CD1c-positive myeloid dendritic cell (primary cell): ENCODE results near the gene RND2.
"Not testable (repeated sequence)": the region's sequence is repeated elsewhere in the genome, so short reads cannot be mapped to it uniquely, and the experiment has no call there.

Source experiments
- DNase-seq: peaks from one replicate; pipeline ENCODE4 v3.0.0-alpha.2; 2016; ENCODE audit errors: extremely low spot score

Gene RND2

DNA sequence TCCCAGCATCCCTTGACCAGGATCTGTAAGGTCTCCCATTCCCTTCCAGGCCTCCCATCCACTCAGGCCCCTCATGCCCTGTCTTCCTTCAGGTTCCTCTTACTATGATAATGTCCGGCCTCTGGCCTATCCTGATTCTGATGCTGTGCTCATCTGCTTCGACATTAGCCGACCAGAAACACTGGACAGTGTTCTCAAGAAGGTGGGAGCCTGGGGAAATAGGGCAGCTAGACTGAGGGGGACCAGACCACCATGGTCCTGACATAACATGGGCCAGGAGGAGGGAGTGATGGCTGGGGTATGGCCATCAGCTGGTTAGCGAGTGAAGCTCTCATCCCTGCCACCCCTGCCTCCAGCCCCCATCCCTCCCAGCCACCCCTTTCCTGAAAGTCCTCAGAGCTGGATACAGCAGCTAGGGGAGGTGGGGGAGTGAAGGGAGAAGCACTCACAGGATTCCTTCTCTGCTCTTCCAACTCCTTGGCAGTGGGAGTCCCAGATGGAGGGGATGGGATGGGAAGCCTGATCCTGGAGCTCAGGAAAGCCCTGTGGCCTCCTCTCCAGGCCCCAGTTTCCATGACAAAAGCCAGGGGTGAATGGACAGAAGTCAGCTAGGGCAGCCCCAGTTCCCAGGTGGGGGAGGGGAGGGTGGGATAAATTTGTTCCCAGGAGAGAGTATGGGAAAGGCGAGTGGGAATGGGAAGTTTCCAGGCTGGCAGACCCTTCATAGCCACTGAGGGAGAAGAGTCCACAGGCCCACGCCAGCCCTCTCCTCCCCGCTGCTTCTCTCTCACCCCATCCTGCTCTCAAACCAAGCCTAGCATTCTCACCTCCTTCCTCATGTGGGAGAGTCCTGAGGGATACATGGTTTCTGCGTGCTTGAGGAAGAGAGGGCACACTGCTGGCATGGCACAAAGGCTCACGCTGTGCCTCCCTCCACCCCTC, 2.3 kb downstream of the RND2 start:
- DNase-seq = no peak

DNA sequence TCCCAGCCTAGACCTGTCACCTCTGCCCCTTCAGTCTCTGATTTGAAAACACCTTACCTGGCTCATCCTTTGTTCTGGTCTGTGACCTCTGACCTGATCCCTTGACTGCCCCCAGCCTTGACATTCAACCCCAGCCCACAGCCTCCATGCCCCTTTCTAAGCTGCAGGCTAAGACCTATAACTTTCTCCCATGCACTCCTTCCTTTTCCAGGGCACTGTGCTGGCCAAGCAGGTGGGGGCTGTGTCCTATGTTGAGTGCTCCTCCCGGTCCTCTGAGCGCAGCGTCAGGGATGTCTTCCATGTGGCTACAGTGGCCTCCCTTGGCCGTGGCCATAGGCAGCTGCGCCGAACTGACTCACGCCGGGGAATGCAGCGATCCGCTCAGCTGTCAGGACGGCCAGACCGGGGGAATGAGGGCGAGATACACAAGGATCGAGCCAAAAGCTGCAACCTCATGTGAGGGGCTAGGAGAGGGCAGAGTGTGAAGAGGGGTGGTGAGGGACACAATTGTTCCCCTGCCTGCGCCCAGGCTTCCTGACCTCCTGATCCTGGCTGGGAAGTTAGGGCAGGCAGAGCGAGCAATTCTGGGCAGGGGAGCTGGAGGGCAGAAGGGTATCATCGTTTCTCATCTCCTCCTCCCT, 3.3 kb downstream of the RND2 start:
- DNase-seq = no peak

DNA sequence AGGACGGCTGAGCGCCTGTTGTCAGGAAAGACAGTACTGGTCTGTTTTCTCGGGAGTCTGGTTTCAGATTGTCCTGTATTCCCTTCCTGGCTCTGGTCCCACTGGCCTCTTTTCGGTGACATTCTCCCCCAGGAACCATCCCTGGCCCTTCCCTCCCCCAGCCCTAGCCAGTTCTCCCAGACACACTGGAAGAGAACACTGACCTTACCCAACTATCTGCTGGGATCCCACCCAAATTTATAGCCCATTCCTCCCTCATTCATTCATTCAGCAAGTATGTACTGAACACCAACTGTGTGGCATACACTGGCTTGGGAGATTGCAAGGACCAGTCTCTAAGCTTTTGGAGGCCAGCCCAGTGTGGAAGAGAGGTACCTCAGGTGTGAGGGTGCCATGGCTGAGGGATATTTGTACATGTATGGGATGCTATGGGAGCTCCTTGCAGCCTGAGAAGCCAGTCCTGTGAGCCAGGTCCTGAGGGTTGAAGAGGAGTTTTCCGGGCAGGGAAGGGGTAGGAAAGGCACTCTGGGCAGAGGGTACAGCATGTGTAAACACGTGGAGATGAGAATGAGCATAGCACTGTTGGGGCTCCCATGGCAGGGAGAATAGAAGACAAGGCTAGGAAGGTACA, 5.2 kb downstream of the RND2 start:
- DNase-seq = no peak

DNA sequence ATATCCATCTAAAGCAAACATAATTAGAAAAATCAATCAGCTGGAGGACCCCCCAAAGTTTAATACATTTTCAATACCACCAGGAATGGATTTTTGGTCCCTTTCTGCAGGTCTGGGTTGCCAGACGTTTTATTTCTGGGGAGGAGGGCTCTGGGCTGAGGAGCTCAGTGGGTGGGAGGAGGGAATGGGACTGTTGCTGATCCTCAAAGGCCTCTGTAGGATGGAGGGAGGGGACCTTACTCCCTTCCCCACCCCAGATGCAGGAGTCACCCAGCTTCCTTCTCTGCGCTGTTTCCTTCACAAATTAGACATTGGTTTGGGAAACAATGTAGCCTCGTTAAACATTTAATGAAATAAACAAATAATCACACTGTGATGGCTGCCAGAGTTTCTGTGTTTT, 6.6 kb downstream of the RND2 start:
- DNase-seq = no peak

DNA sequence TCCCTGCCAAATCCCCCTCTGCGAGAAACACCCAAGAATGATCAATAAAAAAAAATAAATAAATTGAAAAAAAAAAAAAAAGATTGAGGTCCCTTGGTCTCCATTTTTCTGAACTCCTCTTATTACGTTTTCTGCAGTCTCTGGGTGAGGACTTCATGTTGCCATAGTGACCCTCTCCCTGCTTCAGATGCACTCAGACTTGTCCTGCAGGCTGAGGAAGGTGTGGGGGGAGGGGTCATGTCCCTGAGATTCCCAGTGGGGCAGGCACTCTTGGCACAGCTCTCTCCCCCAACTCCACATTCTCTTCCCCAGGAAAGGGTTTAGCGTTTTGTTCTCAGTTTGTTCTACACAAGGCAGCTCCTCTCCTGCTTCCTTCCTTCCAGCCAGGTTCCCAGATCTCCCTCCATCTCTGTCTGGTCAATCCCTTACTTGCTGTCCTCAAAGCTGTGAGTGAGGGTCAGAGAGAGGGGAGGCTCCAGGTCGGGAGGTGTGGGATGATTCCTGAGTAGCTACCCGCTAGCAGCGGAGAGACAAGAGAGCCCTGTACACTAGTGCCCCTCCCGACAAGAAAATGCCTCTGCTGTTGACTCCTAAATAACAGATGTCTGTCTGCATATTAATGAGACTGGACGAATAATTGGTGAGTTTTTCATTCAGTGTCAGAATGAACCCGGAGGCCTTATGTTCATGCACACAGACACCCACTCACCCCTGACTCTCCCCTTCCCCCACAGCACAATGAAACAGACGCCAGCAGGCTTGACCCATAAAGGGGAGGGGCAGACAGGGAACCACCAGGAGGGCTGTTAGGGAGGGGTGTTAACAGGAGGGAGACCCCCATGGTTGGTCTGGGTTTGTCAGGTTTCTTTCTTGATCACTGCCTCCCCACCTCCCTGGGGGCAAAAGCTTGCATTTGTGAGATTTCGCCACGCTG, 9.2 kb downstream of the RND2 start:
- no peak for DNase-seq

DNA sequence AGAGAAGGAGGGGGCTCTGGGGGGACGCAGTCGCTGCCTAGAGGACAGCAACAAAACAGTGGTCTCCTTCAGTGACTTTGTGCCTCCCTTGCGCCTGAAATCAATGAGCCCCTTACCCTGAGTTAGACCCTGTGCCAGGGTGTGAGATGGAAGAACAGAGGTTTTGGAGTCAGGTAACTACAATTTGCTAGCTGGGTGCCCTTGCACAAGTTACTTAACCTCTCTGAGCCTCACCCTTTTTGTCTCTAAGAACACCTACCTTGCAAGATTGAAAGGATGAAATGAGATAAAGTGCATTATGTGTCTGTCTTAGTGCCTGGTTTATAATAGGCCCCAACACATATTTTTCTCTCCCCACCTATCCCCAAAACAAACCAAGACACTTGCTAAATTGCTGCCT, 9.9 kb downstream of the RND2 start:
- DNase-seq = no peak

DNA sequence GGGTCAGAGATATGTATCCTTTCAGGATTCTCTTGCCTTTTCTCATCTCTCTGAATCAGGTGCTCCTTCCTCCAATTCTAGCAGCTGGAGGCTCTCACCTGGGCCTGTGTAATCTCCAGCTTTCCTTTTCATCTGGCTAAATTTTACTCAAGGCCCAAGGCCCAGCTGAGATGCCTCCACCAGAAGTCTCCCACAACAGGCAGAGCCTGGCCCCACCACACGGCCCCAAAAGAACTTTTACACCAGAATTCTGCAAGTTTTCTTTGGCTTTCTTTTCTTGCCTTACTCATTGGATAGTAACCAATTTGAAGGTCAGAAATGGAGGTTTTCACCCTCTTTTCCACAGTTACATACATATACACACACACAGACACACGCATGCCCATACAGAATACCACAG, 14.6 kb downstream of the RND2 start:
- no peak for DNase-seq

DNA sequence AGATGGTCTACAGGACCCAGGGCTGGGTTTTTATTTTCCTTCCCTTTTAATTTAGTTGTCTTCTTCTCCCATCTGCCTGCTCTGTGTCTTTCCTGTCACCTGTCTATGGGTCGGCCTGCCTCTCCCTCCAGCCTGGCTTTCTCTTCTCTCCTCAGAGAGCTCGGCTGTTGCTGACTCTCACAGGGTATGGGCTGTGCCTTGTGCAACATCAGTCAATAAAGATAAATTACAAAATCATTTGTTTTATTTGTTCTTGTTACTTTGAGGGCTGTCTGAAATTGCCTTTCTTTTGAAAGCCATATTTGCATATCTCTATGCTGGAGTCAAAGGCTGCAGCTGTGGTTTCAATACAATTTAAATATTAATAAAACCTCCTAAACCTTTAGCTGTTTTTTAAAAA, 15.6 kb downstream of the RND2 start:
- no peak for DNase-seq

DNA sequence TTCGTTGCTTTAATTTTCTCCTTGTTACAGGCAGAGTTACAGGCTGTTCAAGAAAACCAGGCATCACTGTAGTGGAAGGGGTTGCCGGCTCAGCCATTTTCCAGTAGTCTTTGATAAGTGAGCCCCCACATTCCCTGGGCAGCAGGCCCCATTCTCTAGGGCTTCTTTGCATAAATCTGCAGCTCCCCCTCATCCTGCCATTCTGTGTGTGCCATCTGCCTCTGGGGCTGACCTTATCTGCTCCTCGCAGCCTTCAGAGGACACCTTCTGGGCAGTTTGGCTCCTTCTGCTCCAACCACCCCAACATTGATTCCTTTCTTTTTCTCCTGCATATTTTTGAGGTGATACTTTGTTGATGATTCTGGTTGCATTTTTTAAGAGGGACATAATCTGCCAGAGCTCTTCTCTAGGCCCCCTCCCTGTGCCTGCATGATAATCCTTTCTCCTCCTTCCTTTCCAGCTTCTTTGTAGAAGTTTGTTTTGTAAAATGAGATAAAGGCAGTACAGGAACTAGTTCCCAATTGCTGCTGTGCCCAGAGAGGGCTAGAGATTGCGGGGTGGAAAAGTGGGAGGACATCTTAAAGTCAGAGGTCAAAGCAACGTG, 17.1 kb downstream of the RND2 start:
- DNase-seq = no peak

DNA sequence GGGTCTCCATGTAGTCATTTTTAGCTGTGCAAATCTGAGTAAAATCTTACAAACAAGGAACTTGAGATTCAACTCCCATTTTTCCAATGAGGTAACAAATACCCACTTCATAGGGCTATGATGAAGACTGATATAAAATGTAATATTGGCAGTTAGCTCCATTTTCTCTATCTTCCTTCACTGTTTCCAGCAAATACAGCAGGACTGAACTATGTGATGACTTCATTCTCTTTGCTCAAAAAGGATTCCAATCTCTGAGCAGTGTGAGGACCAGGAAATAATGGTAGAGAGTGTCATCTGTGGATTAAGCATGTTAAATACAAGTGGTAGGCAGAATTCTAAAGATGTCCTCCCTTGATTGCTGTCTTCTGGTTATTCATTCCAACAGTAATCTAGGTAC, 18.3 kb downstream of the RND2 start:
- DNase-seq = no peak

DNA sequence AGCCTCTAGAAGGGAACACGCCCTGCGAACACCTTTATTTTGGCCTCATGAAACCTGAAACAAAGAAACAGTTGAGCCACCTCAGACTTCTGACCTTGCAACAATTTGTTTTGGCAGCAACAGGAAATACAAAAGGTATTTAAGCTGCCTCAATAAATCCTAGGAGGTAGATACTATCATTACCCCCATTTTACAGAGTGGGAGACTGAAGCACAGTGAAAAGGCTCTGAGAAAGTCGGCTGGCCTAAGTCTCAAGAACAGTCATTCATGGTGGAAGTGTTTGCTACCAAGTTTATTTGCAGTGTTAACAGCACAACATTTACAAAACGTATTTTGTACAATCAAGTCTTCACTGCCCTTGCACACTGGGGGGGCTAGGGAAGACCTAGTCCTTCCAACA, 19.0 kb downstream of the RND2 start:
- DNase-seq = no peak

DNA sequence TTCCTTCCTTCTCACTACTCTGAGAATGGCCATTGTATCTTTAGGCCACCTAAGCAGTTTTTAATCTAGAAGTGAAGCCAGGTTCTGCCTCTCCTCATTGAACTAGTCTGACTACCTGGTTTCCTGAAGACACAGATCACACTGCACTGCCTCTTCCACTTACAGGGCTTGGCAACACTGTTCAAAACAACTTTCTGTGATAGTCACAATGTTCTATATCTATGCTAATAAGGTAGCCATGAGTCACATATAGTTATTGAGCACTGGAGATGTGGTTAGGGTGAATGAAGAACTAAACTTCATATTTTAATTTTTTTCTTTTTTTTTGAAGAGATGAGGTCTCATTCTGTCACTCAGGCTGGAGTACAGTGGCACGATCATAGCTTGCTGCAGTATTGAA, 26.9 kb downstream of the RND2 start:
- no peak for DNase-seq

DNA sequence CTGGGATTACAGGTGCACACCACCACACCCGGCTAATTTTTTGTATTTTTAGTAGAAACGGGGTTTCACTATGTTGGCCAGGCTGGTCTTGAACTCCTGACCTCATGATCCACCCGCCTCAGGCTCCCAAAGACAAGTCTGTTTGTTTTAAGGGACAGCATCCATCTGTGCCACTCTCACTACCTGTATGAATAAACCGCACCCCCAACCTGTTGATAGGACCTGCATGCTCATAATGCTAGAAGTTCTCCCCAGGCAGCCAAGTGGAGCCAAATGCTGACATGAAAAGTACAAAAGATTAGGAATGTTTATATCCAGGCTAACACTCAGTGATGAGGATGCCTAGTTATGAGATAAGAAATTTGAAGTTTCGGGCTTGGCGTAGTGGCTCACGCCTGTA, 28.0 kb downstream of the RND2 start:
- not testable (repeated sequence) for DNase-seq

DNA sequence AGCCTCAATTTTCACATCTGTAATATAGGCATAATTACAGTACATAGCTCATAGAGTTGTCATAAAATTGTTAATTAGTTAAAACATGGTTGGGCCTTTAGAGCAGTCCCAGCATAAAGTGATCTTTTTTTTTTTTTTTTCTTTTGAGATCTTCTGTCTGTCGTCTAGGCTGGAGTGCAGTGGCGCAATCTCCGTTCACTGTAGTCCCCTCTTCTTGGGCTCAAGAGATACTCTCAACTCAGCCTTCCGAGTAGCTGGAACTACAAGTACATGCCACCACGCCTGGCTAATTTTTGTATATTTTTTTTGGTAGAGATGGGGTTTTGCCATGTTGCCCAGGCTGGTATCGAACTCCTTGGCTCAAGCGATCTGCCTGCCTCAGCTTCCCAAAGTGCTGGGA, 31.0 kb downstream of the RND2 start:
- no peak for DNase-seq

DNA sequence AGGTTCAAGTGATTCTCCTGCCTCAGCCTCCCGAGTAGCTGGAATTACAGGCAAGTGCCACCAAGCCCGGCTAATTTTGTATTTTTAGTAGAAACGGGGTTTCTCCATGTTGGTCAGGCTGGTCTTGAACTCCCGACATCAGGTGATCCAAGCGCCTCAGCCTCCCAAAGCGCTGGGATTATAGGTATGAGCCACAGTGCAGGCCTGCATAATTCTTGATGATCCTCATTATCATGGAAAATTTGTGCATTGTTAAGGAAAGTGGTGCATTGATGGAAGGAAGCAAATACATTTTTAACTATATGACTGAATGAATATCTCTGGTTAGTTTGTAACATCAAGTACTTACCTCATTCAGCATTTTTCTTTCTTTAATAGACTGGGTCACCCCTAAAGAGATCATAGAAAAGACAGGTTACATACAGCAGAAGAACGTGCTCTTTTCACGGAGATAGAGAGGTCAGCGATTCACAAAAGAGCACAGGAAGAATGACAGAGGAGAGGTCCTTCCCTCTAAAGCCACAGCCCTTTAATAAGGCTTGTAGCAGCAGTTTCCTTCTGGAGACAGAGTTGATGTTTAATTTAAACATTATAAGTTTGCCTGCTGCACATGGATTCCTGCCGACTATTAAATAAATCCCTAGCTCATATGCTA, 38.1 kb downstream of the RND2 start:
- no peak for DNase-seq

DNA sequence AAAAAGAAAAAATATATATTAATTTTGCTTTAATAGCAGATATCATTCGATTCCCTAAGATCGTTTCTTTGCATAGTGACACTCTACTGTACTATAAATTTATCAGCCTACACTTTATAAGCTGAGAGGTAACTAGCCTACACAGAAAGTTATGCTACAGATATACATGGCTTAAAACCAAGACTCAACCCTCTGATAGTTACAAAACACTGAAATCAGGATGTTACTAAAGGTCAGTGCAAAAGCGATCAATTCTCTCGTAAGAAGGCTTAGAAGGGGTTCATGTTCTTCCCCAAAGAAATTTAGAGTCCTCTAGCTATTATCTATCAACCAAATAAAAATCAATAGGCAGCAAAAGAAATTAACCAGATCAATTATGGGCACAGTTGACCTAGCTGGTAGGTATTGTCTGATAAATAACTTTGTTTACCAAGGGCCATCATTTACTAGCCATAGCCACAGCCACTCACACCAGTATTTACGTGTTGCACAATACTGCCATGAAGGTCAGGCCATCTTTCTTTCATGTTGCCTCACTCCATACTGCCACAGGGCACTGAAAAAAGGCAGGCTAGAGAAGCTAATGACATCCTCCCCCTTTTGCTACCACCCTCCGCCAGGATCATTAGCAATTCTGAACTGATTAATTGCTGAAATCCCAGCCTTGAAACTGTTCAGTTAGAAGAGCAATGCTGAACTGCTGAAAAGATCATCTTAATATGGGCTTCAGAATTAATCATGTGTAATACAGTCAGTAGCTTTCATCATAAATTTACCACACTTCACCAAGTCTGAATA, 43.7 kb downstream of the RND2 start:
- DNase-seq = no peak

DNA sequence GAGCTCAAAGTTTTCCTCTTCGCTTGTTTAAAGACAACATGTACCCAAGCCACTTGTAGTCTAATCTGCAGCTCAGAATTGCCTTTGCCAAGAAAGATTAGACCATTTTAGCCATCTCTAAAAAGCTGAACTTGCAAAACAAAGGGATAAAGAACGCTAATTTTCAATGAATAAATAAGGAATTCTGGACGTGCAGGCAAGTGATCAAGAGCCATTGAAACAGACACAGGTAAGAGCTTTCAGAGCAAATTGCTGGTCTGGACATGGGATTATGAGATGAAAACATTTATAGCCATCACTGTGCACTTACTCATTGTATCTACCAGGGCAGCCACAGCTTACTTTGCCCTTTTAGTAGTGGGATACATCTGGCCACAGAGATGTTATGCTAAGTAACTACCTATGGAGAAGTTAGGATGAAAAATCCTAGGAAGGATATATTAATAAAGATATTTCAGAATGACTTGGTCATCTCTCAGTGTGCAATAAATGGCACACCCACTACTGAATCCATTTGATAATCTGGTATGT, 44.4 kb downstream of the RND2 start:
- DNase-seq = no peak

DNA sequence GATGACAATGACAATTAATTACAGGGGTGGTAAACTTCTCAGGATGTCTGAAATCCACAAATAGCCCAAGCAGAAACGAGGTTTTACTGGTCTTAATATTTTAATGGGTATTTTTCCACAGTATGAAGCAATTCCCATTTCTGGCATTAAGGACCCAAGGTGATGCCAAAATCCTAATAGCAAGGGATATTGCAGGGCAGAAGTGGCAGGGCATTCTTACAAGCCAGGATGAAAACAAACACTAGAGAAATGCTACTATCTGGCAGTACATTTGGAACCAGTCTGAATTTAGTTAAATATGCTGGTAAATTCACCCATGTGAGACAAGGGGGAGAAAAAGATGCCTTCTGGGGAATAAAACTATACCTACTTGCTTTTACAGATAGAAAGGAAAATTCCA, 45.2 kb downstream of the RND2 start:
- DNase-seq = no peak

DNA sequence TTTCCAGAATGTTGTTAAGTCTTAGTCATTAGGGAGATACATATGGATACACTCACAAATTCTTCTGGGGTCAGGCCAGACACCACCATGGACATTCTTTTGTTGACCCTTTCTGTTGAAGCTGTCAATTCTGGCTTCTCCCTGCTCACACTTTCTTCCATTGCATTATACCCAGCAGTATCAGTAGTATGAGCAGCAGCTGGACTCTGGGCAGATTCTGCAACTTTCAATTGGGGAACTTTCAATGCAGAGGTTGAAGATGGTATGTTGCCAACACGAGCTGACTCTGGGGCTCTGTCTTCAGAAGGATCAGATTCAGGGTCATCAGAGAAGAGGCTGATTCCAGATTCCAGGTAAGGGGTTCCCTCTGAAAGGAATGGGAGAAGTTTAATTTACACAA, 45.8 kb downstream of the RND2 start:
- no peak for DNase-seq

DNA sequence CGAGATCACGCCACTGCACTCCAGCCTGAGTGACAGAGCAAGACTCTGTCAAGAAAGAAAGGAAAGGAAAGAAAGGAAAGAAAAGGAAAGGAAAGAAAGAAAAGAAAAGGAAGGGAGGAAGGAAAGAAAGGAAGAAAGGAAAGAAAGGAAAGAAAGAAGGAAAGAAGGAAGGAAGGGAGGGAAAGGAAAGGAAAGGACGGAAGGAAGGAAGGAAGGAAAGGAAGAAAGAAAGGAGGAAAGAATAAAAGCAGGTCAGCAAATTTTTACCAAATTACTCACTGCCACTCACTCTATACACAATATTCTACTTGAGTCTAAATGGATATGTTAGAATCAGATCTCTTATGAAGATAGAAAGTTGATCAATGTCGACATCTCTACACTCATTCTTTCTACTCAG, 49.8 kb downstream of the RND2 start:
- DNase-seq = no peak
